GM06990 (cell line): Measurements from ENCODE around the gene ULK1.

Experiments used
- DNase-seq: peaks from one replicate; pipeline ENCODE4 v3.0.0-alpha.2; 2011; ENCODE audit not compliant: insufficient read length; ENCODE audit errors: extremely low read depth
- H3K27me3 ChIP-seq: replicated peaks from 2 replicates; pipeline ENCODE4 v1.6.0; 2011; ENCODE audit warnings: low read length; ENCODE audit not compliant: control insufficient read depth, insufficient read depth
- H3K36me3 ChIP-seq: 2 replicates; pipeline ENCODE4 v1.5.1; 2011; ENCODE audit warnings: low read length; ENCODE audit not compliant: control insufficient read depth, insufficient read depth
- H3K4me3 ChIP-seq: replicated peaks from 2 replicates; pipeline ENCODE4 v1.5.1; 2011; ENCODE audit warnings: low read depth, mild to moderate bottlenecking, control low read depth, low read length
- TF ChIP-seq, protein P1 (sequence below): IDR thresholded peaks from 2 replicates; pipeline ENCODE4 v1.5.1; 2011; ENCODE audit warnings: low read length, control low read depth, mild to moderate bottlenecking, inconsistent platforms; ENCODE audit not compliant: insufficient read depth, poor library complexity, severe bottlenecking

ULK1 gene

DNA sequence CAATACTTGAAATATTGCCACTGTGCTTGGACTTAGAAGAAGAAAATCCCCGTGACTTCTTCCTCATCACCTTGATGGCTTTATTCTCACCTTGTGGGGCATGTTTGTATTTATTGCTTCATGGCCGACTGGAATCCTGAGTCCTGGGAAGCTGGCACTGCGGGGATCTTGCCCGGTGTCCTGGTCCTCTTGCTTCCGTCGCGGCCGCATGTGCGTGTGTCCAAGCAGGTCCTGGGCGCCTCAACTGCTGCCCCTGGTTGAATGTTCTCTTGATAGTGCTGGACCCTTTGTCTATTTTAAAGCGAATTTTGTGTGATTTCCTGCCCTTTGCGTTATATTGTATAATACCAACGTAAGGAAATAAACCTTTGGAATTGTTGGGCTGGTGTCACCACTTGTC lies 28.4 kb downstream of the ULK1 start:
- TF ChIP-seq, protein P1, sequence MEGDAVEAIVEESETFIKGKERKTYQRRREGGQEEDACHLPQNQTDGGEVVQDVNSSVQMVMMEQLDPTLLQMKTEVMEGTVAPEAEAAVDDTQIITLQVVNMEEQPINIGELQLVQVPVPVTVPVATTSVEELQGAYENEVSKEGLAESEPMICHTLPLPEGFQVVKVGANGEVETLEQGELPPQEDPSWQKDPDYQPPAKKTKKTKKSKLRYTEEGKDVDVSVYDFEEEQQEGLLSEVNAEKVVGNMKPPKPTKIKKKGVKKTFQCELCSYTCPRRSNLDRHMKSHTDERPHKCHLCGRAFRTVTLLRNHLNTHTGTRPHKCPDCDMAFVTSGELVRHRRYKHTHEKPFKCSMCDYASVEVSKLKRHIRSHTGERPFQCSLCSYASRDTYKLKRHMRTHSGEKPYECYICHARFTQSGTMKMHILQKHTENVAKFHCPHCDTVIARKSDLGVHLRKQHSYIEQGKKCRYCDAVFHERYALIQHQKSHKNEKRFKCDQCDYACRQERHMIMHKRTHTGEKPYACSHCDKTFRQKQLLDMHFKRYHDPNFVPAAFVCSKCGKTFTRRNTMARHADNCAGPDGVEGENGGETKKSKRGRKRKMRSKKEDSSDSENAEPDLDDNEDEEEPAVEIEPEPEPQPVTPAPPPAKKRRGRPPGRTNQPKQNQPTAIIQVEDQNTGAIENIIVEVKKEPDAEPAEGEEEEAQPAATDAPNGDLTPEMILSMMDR, result no peak
- H3K27me3 ChIP-seq, result no peaks in the 10 kb centered on the region
- no peaks in the 10 kb centered on the region; the same call in none of the 2 replicates for H3K36me3 ChIP-seq
- no peak overlapping the region for H3K4me3 ChIP-seq
- DNase-seq, result no peak

DNA sequence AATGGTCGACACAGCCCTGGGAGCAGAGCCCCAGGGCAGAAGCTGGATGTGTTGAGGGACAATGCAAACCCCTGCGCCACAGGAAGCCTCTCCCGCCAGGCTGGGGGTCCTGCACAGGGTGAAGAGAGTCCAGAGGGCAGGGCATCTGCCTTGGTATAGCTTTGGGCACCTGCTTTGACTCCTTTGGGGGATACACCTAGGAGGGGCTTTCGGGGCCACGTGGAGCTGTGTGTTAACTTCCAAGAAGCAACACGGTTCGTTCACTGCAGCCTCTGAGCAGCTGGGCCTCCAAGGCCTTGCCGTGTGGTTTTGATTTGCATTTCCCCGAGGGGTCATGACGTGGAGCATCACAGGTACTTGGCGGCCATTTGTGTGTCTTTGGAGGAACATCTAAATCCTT lies 28.8 kb downstream of the ULK1 start:
- TF ChIP-seq, protein P1, result no peak
- no peaks in the 10 kb centered on the region; the same call in none of the 2 replicates for H3K36me3 ChIP-seq
- no peaks in the 10 kb centered on the region for H3K27me3 ChIP-seq
- DNase-seq, result peak; percentile 72
- H3K4me3 ChIP-seq, result 0 out of 2 replicates have a peak overlapping the region, but pooled peaks have one; percentile 3

DNA sequence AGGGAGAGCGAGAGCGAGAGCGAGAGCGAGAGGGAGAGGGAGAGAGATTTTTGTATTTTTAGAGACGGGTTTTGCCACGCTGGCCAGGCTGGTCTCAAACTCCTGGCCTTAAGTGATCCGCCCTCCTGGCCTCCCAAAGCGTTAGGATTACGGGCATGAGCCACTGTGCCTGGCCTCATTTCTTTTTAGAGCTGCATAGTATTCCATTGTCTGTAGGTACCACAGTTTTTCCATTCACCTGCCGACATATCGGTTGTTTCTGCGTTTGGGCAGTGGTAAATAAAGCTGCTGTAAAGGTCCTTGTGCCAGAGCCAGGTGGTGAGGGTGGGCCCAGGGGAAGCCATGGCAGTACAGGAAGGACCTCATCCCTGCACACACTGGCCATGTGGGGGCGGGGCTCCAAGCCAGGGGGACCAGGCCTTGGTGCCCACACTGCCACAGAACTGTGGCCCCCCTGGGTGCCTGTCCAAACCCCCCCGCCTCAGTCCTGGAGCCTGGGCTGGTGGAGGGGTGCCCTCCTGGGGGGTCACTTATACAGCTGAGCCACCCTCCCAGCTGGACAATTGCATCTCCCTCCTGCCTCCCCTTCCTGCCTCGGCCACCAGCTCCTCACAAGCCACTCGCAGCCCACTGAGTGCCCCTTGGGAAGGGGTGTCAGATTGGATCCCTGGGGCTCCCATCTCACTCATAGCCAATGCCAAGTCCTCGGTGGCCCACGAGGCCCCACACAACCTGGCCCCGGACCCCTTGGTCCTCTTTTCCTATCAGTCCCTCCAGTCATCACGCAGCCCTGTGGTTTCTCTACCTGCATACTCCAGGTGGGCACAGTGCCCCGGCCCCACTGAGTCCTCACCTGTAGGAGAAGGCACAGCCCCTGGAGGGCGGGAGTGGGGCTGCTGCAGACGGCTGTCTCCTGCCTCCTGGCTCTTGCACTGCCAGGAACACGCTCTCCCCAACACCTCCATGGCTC lies 33.0 kb downstream of the ULK1 start:
- TF ChIP-seq, protein P1, result no peak
- H3K36me3 ChIP-seq, result peaks cover 3% of the 10 kb centered on the region
- no peak for DNase-seq
- H3K27me3 ChIP-seq, result no peaks in the 10 kb centered on the region
- no peak overlapping the region for H3K4me3 ChIP-seq

DNA sequence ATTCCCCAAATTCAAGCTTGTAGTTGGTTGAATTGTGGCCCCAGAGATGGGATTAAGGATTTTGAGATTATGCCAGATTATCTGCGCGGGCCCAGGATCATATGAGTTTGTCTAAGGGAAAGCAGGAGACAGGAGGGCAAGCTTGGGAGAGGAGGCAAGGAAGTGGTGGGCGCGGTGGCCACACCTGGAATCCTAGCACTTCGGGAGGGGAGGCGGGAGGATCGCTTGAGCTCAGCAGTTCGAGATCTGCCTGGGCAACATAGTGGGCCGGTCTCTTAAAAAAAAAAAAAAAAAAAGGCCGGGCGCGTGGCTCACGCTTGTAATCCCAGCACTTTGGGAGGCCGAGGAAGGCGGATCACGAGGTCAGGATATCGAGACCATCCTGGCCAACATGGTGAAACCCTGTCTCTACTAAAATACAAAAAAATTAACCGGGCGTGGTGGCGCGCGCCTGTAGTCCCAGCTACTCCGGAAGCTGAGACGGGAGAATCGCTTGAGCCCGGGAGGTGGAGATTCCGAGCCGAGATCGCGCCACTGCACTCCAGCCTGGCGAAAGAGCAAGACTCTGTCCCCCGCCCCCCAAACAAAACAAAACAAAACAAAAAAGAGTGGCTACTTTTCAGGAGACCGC lies 33.8 kb downstream of the ULK1 start:
- TF ChIP-seq, protein P1, result no peak
- Histone ChIP-seq H3K36me3 (peaks cover 7% of the 10 kb centered on the region), H3K4me3 (peak overlapping the region; percentile 73), H3K27me3 (no peaks in the 10 kb centered on the region)
- DNase-seq, result no peak

DNA sequence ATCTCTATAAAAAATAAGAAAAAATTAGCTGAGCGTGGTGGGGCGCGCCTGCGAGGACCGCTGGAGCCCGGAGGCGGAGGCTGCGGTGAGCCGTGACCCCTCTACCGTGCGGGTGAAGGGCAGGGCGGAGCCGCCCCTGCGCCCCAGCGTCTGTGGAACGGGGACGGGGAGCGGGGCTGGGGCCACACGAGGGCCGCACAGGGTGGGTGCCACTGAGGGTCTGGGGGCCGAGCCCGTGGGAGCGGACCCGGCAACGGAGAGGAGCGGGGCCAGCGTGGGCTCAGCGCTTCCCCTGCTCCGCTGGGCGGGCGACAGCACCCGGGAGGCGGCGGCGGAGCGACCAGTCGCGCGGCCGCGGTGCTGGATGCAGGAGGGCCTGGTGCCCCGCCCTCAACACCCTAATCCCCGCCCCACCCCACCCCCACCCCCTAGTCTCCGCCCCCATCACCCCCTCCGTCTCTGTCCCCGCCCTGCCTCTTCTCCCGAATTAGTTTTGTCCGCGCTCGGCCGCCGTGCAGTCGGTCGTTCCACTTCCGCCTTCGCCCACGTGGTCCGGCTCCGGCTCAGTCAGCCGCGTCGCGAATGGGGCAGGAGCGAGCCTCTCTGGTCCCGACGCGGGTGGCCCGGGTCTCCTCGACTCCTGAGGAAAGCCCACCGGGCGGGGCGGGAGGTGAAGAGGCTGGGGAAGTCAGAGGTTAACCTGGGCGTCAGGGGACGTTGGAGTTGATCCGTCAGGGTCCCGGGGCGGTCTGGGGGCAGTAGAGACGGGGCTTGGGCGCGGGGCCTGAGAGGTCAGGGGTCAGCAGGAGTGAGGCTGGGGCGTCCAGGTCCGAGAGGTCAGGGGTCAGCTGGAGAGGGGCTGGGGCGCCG lies 34.5 kb downstream of the ULK1 start, which contains the start of gene PUS1:
Gene PUS1 (plus strand): TSS at position 566 of the 870 bp plus-strand sequence. CDS start 447 bp downstream, outside the sequence.
- peak; percentile 90 for DNase-seq
- TF ChIP-seq, protein P1, result no peak
- Histone ChIP-seq H3K4me3 (peak within 1 kb of the TSS; percentile 98), H3K27me3 (no peaks in the 10 kb centered on the region), H3K36me3 (peaks cover 12% of the 10 kb centered on the region)
